TTC549 (cell line): ENCODE data around the gene EMC7.
"Not testable (repeated sequence)": the region's sequence is repeated elsewhere in the genome, so short reads cannot be mapped to it uniquely, and the experiment has no call there.

Source experiments
- FAIRE-seq: peaks from 2 replicates; lab custom pipeline; 2012; peaks lifted over from hg19 to GRCh38; lab: Jason Lieb, UNC

Gene EMC7

GRCh38 chr15:34101366-34102174, at the start of gene EMC7, which contains the start of gene PGBD4:
Gene EMC7 (minus strand): TSS chr15:34101862. CDS start chr15:34101839, 23 bp downstream.
Gene PGBD4 (plus strand): TSS chr15:34102083. CDS start chr15:34102532, 449 bp downstream.
- peak; percentile 86 for FAIRE-seq

DNA sequence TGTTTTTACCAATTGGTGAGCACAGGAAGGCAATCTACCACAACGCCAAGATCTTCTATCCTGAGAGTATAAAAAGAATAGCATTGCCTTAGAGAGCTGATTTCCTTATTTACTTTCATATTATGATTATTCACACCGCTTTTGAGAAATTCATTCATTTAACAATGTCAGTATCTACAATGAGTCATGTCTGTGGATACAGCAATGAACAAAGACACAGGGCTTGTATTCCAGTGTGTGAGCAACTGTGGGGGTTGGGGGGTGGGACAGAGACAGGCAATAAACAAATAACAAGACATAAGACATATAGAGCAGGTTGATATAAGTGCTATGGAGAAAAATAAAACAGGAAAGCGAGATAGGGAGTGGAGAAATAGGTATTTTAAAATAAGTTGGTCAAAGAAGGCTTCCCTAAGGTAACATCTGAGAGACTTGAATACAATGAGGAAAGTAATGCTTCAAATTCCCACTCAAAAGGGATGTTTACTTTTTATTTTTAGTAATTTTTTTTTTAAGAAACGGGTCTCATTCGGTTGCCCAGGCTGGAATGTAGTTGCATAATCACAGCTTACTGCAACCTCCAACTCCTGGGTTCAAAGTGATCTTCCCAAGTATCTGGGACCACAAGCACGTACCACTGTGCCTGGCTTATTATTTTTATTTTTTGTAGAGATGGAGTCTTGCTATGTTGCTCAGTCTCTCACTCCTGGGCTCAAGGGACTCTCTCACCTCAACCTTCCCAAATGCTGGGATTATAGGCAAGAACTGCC, 45.9 kb upstream of the EMC7 start:
- FAIRE-seq, result no peak

GRCh38 chr15:34133511-34133910, 31.8 kb upstream of the EMC7 start:
- no peak for FAIRE-seq

DNA sequence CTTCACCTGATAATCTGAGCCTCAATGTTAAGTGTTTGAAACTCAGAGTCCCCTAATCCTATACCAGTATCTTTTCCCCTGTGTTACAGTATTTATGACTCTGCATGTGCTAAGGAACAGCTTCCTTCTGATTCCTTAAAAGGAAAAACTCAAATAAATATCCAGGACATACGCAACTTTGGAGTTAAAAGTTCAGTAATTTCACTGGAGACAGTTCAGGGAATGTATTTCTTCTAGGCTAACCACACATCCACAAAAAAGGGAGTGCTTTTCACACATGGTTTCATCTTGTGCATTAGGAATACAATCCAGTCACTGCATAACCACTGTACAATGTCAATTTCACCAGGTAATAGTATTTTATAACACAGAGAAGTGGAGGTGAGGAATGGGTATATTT, 31.2 kb upstream of the EMC7 start:
- no peak for FAIRE-seq

- FAIRE-seq, result no peak
These were observed 27.2 kb upstream of the EMC7 start for GRCh38 chr15:34128898-34129297.

DNA sequence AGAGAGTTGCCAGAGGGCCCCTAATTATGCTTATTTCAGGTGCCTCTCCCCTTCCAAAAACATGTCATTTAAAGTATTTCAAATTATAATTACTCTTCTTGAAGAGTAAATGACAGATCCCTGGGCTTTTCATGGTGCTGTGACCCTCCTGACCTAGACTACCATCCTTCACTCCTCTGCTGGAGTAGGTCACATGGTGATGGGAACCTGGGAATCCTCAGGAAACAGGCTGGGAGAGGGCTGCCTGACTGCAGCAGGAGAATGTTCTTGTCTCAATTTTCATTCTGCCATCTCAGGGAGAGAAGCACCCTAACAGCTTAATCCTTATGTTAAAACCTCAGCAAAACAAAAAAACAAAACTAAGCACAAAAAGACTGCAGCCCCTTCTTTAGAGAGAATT, 24.9 kb upstream of the EMC7 start:
- FAIRE-seq, result no peak

GRCh38 chr15:34125945-34126344, 24.3 kb upstream of the EMC7 start:
- FAIRE-seq, result no peak

DNA sequence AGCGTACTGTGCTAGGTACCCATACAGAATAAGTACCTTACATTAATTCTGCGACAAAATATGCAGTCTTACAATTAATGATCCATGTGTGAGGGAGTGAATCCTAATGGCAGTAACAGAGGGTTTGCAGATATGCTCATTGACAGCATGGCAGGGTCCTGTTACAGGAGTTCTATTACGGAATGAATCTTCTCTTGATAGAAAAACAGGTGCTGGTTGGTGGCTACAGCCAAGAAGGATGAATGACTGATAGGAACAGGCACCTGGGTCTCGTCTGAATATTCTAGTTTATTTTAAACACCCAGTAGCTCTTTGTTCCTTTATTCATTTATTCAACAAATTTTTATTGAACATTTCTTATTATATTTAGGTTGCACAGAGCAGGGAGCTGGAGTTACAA, 23.0 kb upstream of the EMC7 start:
- FAIRE-seq, result no peak

DNA sequence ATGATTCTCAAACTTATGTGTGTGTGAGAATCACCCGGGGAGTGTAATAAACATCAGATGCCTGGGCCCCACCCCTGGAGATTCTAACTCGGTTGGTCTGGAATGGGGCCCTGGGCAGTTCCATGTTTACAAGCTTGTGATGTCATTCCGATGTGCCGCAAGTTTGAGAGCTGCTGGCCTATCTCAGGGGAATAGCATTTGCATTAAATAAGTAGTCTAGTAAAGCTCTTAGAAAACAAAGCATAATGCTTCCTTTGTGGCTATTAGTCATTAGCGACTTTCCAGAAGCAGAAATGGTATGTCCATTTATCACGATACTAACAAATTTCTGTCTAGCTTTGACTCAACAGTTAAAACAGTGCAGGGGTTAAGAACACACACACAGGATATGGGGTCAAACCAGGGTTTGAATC, 21.1 kb upstream of the EMC7 start:
- FAIRE-seq, result no peak

GRCh38 chr15:34121786-34122185, 20.1 kb upstream of the EMC7 start:
- FAIRE-seq, result not testable (repeated sequence)

DNA sequence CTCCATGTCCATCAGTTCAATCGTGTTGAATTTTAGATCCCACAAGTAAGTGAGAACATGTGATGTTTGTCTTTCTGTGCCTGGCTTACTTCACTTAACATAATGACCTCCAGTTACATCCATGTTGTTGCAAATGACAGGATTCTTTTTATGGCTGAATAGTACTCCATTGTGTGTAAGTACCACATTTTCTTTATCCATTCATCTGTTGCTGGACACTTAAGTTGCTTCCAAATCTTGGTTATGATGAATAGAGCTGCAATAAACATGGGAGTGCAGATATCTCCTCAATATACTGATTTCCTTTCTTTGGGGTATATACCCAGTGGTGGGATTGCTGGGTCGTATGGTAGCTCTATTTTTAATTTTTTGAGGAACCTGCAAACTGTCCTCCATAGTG, 18.8 kb upstream of the EMC7 start:
- not testable (repeated sequence) for FAIRE-seq

- no peak for FAIRE-seq
These were observed 17.6 kb upstream of the EMC7 start for GRCh38 chr15:34119291-34119690.

- no peak for FAIRE-seq
These were observed 15.0 kb upstream of the EMC7 start for GRCh38 chr15:34116620-34117019.

DNA sequence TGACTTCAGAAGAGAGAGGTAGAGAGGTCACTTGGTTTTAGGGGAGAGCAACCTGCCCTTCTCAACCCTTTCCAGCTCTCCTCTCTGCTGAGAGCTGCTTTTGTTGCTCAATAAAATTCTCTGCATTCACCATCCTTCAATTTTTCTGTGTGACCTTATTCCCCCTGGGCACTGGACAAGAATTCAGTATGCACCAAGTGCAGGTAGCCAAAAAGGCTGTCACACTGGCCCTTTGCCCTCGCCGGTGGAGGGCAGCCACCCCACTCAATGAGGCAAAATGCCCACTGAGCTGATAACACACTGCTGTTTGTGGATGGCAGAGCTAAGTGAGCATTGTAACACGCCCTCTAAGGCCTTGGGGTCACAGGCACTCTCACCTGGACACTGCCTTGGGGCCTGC, 13.1 kb upstream of the EMC7 start:
- FAIRE-seq, result no peak

DNA sequence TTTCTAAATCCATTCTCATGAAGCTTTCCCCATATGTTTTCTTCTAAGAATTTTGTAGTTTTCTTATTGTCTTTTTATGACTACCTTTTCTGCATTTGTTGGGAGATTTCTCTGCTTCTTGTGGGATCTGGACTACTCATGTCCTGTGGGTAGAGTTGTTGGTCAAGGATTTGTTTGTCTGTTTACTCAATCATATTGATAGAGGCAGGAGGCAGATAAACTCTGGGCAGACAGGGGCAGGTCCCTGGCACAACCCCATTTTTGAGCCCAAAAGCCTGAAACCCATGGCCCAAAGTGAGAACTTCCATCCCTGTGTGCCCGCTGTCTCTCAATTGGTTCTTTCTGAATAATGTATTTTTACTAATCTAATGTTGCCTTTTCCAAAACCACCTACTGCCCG, 12.6 kb upstream of the EMC7 start:
- no peak for FAIRE-seq

GRCh38 chr15:34111488-34111887, 9.8 kb upstream of the EMC7 start:
- FAIRE-seq, result no peak

DNA sequence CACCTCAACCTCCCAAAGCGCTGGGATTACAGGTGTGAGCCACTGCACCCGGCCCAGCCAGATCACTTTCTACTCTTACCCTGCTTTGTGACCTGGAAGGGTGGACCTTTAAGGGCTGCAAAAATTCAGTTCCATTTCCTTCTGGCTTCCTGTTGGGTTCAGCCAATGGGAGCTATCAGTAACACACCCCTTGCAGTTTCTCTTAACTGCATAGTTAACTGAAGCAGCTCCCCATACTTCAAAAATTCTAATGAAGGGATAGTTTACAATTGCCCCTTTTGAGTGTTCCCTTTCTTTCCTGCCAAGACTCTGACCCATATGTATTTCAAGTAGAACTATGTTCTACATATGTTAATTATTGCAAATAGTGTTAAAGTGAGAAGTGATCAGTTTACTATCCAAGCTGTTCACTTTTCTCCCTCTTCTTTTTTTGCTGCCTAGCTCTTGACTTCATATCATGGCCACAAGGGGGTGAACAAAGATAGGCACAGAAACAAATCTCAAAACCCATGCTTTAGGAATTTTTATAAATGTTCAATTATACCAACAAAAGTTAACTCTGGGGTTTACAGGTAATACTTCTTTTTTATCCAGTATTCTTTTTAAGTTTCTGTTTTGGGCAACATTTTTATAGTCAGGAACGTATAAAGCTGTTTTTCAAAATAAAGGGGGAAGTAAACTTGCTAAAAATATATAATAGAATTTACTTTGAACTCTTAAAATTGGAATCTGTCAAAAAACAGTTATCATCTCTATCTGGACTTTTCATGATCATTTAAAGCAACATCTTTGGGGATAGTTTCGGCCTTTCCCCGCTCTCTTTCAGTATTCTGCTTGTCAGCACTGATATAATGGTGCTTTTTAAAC, 8.4 kb upstream of the EMC7 start:
- peak; percentile 83 for FAIRE-seq

GRCh38 chr15:34107315-34107714, 5.7 kb upstream of the EMC7 start:
- no peak for FAIRE-seq

DNA sequence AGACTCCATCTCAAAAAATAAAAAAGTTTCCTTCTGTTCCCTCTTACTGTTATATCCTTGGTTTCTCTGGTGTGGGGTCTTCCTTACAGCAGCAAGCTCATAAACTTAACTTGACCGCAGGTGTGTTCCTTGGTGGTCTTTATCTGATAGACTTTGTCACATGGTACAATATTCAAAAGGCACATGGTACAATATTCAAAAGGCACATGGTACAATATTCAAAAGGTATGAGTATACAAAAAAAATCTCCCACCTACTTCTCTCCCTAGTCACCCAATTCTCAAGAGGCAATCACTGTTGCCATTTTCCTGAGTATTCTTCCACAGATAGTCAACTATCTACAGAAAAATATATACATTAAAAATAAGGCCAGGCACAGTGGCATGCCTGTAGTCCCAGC, 4.8 kb upstream of the EMC7 start:
- no peak for FAIRE-seq

- FAIRE-seq, result no peak
These were observed 688 bp upstream of the EMC7 start for GRCh38 chr15:34102175-34102925.

DNA sequence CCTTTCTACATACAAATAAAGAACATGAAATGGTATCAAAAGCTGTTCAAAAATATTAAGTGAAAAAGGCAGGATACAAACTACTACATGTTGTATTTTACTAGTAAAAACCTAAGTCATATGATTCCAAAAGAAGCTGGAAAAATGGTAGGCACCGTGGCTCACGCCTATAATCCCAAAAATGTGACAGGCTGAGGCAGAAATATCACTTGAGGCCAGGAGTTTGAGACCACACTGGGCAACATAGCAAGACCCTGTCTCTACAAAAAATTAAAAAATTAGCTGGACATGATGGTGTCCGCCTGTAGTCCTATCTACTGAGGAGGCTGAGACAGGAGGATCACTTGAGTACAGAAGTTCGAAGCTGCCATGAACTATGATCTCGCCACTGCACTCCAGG, 1.7 kb downstream of the EMC7 start:
- no peak for FAIRE-seq

GRCh38 chr15:34085746-34086145, 15.9 kb downstream of the EMC7 start:
- FAIRE-seq, result no peak
